HCT116 (cell line): Measurements from ENCODE around the gene AGPAT2. TPM values are rescaled to one million over a fixed set of nuclear protein-coding genes. Genes with fewer than 3 reads are reported as not detected.
A peak's percentile ranks its signal among the peaks of the same experiment; 100 is the strongest.

Source experiments
- ATAC-seq: fragments of 200-7000 bp; cut with Tn5 transposase; 2 replicates; pipeline ENCODE4 v1.9.1; 2020; ENCODE audit warnings: mild to moderate bottlenecking, moderate library complexity
- BruUV-seq: library from RNA; stranded (reverse); fragments of 400-500 nt; replicated peaks from 2 replicates; lab custom pipeline; 2021; lab: Mats Ljungman, UMichigan
- CTCF ChIA-PET: fragments of 300-600 bp; sonication (Branson Sonifier 250); formaldehyde crosslinking; loops from one replicate; lab custom pipeline; 2021; ENCODE audit warnings: antibody characterized with exemption; lab: Charles Lee
- POLR2A ChIA-PET: fragments of 300-600, 350-600 bp; sonication (Branson Sonifier 250); formaldehyde crosslinking; loops from one replicate; lab custom pipeline; 2021; ENCODE audit warnings: antibody characterized with exemption; lab: Charles Lee
- RAD21 ChIA-PET, 2 experiments: fragments of 300-600 bp; sonication (Branson Sonifier 250); formaldehyde crosslinking; loops; one replicate each; lab custom pipeline; 2023; ENCODE audit warnings: low total read pairs in 2 of 2; ENCODE audit not compliant: uncharacterized antibody in 2 of 2, unreplicated experiment in 2 of 2, low non-redundant PET in 1 of 2; lab: Charles Lee
- DNase-seq: peaks from one replicate; pipeline ENCODE4 v3.0.0-alpha.2; 2010; ENCODE audit warnings: low read depth, low spot score
- H2AFZ ChIP-seq: fragments of 200-600 bp; shearing (Covaris generic), sonication (generic); 2 replicates; pipeline ENCODE4 v1.6.1; 2017; ENCODE audit warnings: low read depth, mixed run types, mixed read lengths, antibody characterized with exemption, low read length; ENCODE audit not compliant: poor library complexity, severe bottlenecking
- H3K27ac ChIP-seq: 2 replicates; pipeline ENCODE4 v1.5.1; 2012; ENCODE audit warnings: low read depth, low read length
- H3K27me3 ChIP-seq: fragments of 200-600 bp; sonication (generic); 2 replicates; pipeline ENCODE4 v1.6.1; 2016; ENCODE audit warnings: mixed run types, low read length, mixed read lengths; ENCODE audit not compliant: insufficient read depth
- H3K36me3 ChIP-seq, 2 experiments: fragments of 200-500 bp in 1 of 2; fragments of 200-600 bp in 1 of 2; sonication (Bioruptor generic) in 1 of 2; sonication (generic) in 1 of 2; 2 replicates each; pipeline versions ENCODE4 v1.5.1 to v1.6.1; 2014 to 2016; ENCODE audit warnings: low read length in 2 of 2, inconsistent platforms in 1 of 2, mixed read lengths in 1 of 2, mixed run types in 1 of 2; ENCODE audit not compliant: insufficient read depth in 2 of 2, control insufficient read depth in 1 of 2
- H3K4me1 ChIP-seq, 2 experiments: fragments of 200-600 bp in 1 of 2; sonication (generic) in 1 of 2; 2 replicates each; pipeline versions ENCODE4 v1.5.1 to v1.6.1; 2012 to 2017; ENCODE audit warnings: low read length in 2 of 2, inconsistent platforms in 1 of 2, mild to moderate bottlenecking in 1 of 2, mixed read lengths in 1 of 2, mixed run types in 1 of 2, moderate library complexity in 1 of 2; ENCODE audit not compliant: insufficient read depth in 2 of 2, control insufficient read depth in 1 of 2
- H3K4me2 ChIP-seq: fragments of 200-600 bp; sonication (generic); 2 replicates; pipeline ENCODE4 v1.6.1; 2017; ENCODE audit warnings: mixed run types, low read length, mixed read lengths
- H3K4me3 ChIP-seq, 2 experiments: fragments of 200-600 bp in 1 of 2; sonication (generic) in 1 of 2; replicated peaks in 1 of 2; 2 replicates each; pipeline ENCODE4 v1.5.1; 2011 to 2016; ENCODE audit warnings: low read length in 2 of 2, control low read depth in 1 of 2, low read depth in 1 of 2, mild to moderate bottlenecking in 1 of 2, mixed read lengths in 1 of 2, mixed run types in 1 of 2
- H3K79me2 ChIP-seq: fragments of 200-600 bp; sonication (generic); 2 replicates; pipeline ENCODE4 v1.6.1; 2017; ENCODE audit warnings: mild to moderate bottlenecking, mixed run types, low read length, moderate library complexity, mixed read lengths; ENCODE audit not compliant: insufficient read depth
- H3K9ac ChIP-seq: fragments of 200-600 bp; sonication (generic); 2 replicates; pipeline ENCODE4 v1.6.1; 2016; ENCODE audit warnings: low read length, mixed read lengths
- H3K9me2 ChIP-seq: fragments of 200-600 bp; sonication (generic), shearing (Covaris generic); 2 replicates; pipeline ENCODE4 v1.6.1; 2017; ENCODE audit warnings: mixed run types, mild to moderate bottlenecking, moderate library complexity; ENCODE audit not compliant: insufficient read depth
- H3K9me3 ChIP-seq, 2 experiments: fragments of 200-500 bp in 1 of 2; fragments of 200-600 bp in 1 of 2; sonication (Bioruptor generic) in 1 of 2; sonication (generic) in 1 of 2; 2 replicates each; pipeline ENCODE4 v1.6.1; 2014 to 2017; ENCODE audit warnings: low read length in 2 of 2, mixed read lengths in 2 of 2, inconsistent platforms in 1 of 2, low read depth in 1 of 2, mild to moderate bottlenecking in 1 of 2, mixed run types in 1 of 2, moderate library complexity in 1 of 2; ENCODE audit not compliant: control insufficient read depth in 1 of 2, insufficient read depth in 1 of 2
- H4K20me1 ChIP-seq: fragments of 200-600 bp; sonication (generic), shearing (Covaris generic); 2 replicates; pipeline ENCODE4 v1.6.1; 2017; ENCODE audit warnings: mixed run types, mild to moderate bottlenecking, moderate library complexity; ENCODE audit not compliant: insufficient read depth
- CBX3 ChIP-seq: IDR thresholded peaks from 2 replicates; pipeline ENCODE4 v1.6.1; 2012; ENCODE audit warnings: low read depth
- CEBPB ChIP-seq: IDR thresholded peaks from 2 replicates; pipeline ENCODE4 v1.6.1; 2012; ENCODE audit warnings: low read depth
- EGR1 ChIP-seq: IDR thresholded peaks from 2 replicates; pipeline ENCODE4 v1.6.1; 2012; ENCODE audit warnings: low read depth
- ELF1 ChIP-seq: IDR thresholded peaks from 2 replicates; pipeline ENCODE4 v1.6.1; 2012; ENCODE audit warnings: low read depth, borderline replicate concordance
- EZH2phosphoT487 ChIP-seq: fragments of 200-600 bp; IDR thresholded peaks from 2 replicates; pipeline ENCODE4 v1.6.1; 2018; ENCODE audit warnings: antibody characterized with exemption, borderline replicate concordance
- MAX ChIP-seq: IDR thresholded peaks from 2 replicates; pipeline ENCODE4 v1.6.1; 2012
- POLR2A ChIP-seq: IDR thresholded peaks from 2 replicates; pipeline ENCODE4 v1.7.0; 2011; ENCODE audit warnings: borderline replicate concordance; ENCODE audit not compliant: insufficient read depth, insufficient read length; ENCODE audit errors: extremely low read depth
- POLR2AphosphoS5 ChIP-seq: IDR thresholded peaks from 2 replicates; pipeline ENCODE4 v1.6.1; 2011; ENCODE audit warnings: mild to moderate bottlenecking, low read depth, low read length, moderate library complexity
- RAD21 ChIP-seq: IDR thresholded peaks from 2 replicates; pipeline ENCODE4 v1.6.1; 2012; ENCODE audit warnings: low read depth, mild to moderate bottlenecking
- SP1 ChIP-seq: IDR thresholded peaks from 2 replicates; pipeline ENCODE4 v1.6.1; 2012; ENCODE audit warnings: low read depth
- SRF ChIP-seq: IDR thresholded peaks from 2 replicates; pipeline ENCODE4 v1.6.1; 2012; ENCODE audit warnings: low read depth
- YY1 ChIP-seq: IDR thresholded peaks from 2 replicates; pipeline ENCODE4 v1.6.1; 2011; ENCODE audit warnings: low read length, low read depth, moderate library complexity, mild to moderate bottlenecking; ENCODE audit not compliant: insufficient replicate concordance; ENCODE audit errors: extremely low read depth
- ZBTB33 ChIP-seq: IDR thresholded peaks from 2 replicates; pipeline ENCODE4 v1.6.1; 2011; ENCODE audit warnings: mild to moderate bottlenecking, low read length, moderate library complexity; ENCODE audit not compliant: insufficient replicate concordance; ENCODE audit errors: extremely low read depth
- ZFX ChIP-seq: fragments of 450-650 bp; IDR thresholded peaks from 2 replicates; pipeline ENCODE4 v1.6.1; 2017
- ZNF274 ChIP-seq: fragments of 200-500 bp; sonication (Bioruptor generic); IDR thresholded peaks from 2 replicates; pipeline ENCODE4 v1.6.1; 2014; ENCODE audit warnings: mild to moderate bottlenecking, low read depth, low read length, inconsistent platforms
- intact Hi-C: fragments of 100-400 bp; cut with micrococcal nuclease; formaldehyde crosslinking; loops from 2 replicates; pipeline ENCODE4 v1.10.0; 2022
- total RNA-seq: library from RNA; stranded (reverse); gene quantifications from one replicate; pipeline ENCODE4 v1.2.1, GENCODE V29; 2021; ENCODE audit not compliant: unreplicated experiment

The AGPAT2 gene
- total RNA-seq, 1 experiment from 2014 or later, result 86.0 TPM

- no peaks in the 10 kb centered on the region for H4K20me1 ChIP-seq
- ChIA-PET POLR2A (interaction anchor here (1.5 kb wide), 1 partner anchor 10 kb away, joined by 3 read pairs; no protein-coding TSS in a partner anchor), CTCF (interaction anchor here (1.4 kb wide), 1 partner anchor 15 kb away, joined by 6 read pairs; no protein-coding TSS in a partner anchor), RAD21 (no interaction called here)
- TF ChIP-seq MAX, result no peak
- TF ChIP-seq POLR2A, result no peak
- no peak for TF ChIP-seq EZH2phosphoT487
- no peak for TF ChIP-seq RAD21
- no peak for TF ChIP-seq YY1
- no peak for TF ChIP-seq SP1
- TF ChIP-seq EGR1, result no peak
- TF ChIP-seq SRF, result no peak
- TF ChIP-seq CBX3, result no peak
- TF ChIP-seq ZNF274, result no peak
- no peak for TF ChIP-seq ZFX
- TF ChIP-seq CEBPB, result no peak
- no peak for TF ChIP-seq ZBTB33
- no peak for TF ChIP-seq ELF1
- TF ChIP-seq POLR2AphosphoS5, result no peak
- no peak for DNase-seq
- H3K27ac ChIP-seq, result peak overlapping the region; percentile 86
- peaks cover 37% of the 10 kb centered on the region for H3K79me2 ChIP-seq
- peaks cover 31 to 43% of the 10 kb centered on the region in 2 experiments for H3K4me1 ChIP-seq
- no peaks in the 10 kb centered on the region for H3K9me3 ChIP-seq
- H3K4me3 ChIP-seq, result peak overlapping the region; percentile 81 to 89
- H3K36me3 ChIP-seq, result no peaks in the 10 kb centered on the region
- H3K4me2 ChIP-seq, result peak overlapping the region; percentile 97
- H2AFZ ChIP-seq, result no peak overlapping the region
- ATAC-seq, result no peak
- no peaks in the 10 kb centered on the region for H3K27me3 ChIP-seq
- BruUV-seq, result no TSS peak
- intact Hi-C loops, result loop anchor here (2.0 kb wide), 1 partner anchor 16 kb away; no protein-coding TSS in a partner anchor
- H3K9me2 ChIP-seq, result no peaks in the 10 kb centered on the region
- peak overlapping the region; percentile 91 for H3K9ac ChIP-seq
Observed at GRCh38 chr9:136686534-136686793, 793 bp downstream of the AGPAT2 start.
